Right ventricle myocardium superior (tissue), 1 donor: Measurements from ENCODE around the gene F8A2. TPM values are rescaled to one million over a fixed set of nuclear protein-coding genes. Genes with fewer than 3 reads are reported as not detected.
"Not testable (repeated sequence)": the region's sequence is repeated elsewhere in the genome, so short reads cannot be mapped to it uniquely, and the experiment has no call there.

Source experiments
- ATAC-seq: fragments of 200-7000 bp; cut with Tn5 transposase; one replicate; pipeline ENCODE4 v1.9.1; 2020; ENCODE audit warnings: mild to moderate bottlenecking; ENCODE audit not compliant: poor library complexity
- DNase-seq: peaks from one replicate; pipeline ENCODE4 v3.0.0-alpha.2; 2020
- intact Hi-C: fragments of 100-400 bp; cut with DNase I; formaldehyde crosslinking; loops from one replicate; pipeline ENCODE4 v1.11.2; 2022
- long read RNA-seq: library from polyadenylated mRNA; unstranded; transcript quantifications from one replicate; pipeline ENCODE4 v2.0.0, GENCODE V29; 2021
- microRNA-seq: library from miRNA; unstranded; fragments of <30 nt; microRNA quantifications from one replicate; pipeline ENCODE4 v1.2.0, GENCODE V29; 2020
- total RNA-seq: library from RNA; stranded (reverse); fragmentation: NEBNext Ultra II Directional; extraction: Animal tissue kit (Norgen Biotek cat#: 25700); gene quantifications from one replicate; pipeline ENCODE4 v1.2.1, GENCODE V29; 2021
- donor health status: DM: no; HTN: yes; CAD: no; lungs with severe emphysema.

Gene F8A2
- total RNA-seq, result not detected
- long read RNA-seq, result 0 reads

DNA sequence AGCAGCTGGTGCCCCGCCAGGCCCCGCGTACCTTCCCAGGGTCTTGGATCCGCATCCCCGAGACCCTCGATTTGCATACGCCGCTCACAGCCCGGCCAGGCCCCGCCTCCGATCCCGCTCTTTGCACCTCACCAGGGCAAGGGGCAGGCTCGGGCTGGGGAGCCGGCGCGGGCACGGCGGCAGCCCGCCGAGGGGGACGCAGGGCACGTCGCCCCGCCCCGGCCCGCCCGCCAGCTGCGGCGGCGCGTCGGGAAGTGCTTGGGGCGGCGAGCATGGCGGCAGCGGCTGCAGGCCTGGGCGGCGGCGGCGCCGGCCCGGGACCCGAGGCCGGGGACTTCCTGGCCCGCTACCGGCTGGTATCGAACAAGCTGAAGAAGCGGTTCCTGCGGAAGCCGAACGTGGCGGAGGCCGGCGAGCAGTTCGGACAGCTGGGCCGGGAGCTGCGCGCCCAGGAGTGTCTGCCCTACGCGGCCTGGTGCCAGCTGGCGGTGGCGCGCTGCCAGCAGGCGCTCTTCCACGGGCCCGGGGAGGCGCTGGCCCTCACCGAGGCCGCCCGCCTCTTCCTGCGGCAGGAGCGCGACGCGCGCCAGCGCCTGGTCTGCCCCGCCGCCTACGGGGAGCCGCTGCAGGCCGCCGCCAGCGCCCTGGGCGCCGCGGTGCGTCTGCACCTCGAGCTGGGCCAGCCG is at the start of gene F8A2:
TSS of gene F8A2 (plus strand) at position 253 of the 686 bp plus-strand sequence. CDS start at position 273, 20 bp downstream.
- intact Hi-C loops, DNase-seq: not testable (repeated sequence)
- ATAC-seq, result peak; percentile 94

DNA sequence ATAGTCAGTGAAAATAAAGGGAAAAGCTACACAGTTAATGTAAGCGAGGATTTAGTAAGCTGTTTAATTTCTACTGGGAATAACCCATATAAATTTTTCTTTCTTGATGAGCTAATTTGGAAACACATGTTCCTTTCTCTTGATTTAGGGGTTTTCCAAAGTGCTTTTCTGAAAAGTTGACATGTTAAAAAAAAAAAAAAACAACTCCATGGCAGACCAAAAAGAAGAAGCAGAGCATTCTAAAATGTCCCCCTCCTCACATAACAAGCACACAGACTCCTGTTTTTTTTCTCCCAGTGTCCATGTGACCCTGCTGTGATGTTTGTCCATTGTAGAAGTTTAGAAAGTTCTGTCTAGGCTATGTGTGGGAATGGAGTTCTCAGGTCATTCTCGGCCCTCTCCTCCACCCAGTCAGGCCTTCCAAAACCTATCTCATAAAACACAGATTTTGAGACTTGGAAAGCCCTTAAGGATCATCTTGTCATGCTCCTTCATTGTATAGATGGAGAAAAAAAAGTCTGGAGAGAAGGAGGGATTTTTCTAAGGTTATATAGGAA is 48.3 kb upstream of the F8A2 start:
- intact Hi-C loops, result no loop called here
- ATAC-seq (peak; percentile 31), DNase-seq (no peak)

GRCh38 chrX:155334486-155335336 is 47.2 kb upstream of the F8A2 start, which contains the start of gene CLIC2:
CLIC2 (minus strand) TSS chrX:155334614; CDS start chrX:155334427, 187 bp downstream.
- ATAC-seq, result peak; percentile 85

GRCh38 chrX:155335337-155335712 is 46.6 kb upstream of the F8A2 start:
- ATAC-seq, intact Hi-C loops, DNase-seq: not testable (repeated sequence)

More at GRCh38 chrX:155334486-155335336, 47.2 kb upstream of the F8A2 start, which contains the start of gene CLIC2:
- intact Hi-C loops, result no loop called here
- peak; percentile 41 for DNase-seq

DNA sequence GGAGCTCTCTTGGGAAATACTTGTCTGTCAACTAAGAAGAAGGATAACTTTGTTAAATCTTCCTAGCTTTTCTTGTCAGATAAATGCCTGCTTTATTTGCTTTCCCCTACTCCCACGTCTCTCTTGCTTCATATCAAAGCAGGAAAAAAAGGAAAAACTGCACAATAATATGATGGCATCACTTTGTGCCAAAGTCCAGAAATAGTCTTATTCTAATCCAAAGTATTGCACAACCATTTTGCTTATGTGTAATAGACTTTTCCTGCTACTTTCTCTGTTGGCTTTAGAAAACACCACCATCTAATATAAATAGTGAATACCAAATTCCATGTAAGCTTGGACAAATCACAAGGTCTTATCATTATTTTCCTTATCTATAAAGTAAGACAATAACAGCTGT is 36.2 kb upstream of the F8A2 start:
- ATAC-seq, DNase-seq, intact Hi-C loops: not testable (repeated sequence)

DNA sequence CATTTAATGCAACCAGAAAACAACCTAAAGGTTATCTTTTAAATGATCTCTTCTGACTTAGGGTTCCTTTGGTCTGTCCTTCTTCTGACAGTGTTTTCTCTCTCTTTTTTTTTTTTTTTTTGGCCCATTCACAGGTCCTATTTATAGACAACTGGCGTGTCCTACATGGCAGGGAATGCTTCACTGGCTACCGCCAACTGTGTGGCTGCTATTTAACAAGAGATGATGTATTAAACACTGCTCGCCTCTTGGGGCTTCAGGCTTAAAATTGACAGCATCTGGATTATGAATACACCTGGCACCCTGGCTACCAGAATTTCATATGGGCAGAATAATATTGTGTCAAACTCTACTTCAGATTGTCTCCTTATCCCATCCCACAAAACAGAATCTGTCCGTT is 32.4 kb upstream of the F8A2 start:
- DNase-seq, intact Hi-C loops: not testable (repeated sequence)
- peak; percentile 71 for ATAC-seq

DNA sequence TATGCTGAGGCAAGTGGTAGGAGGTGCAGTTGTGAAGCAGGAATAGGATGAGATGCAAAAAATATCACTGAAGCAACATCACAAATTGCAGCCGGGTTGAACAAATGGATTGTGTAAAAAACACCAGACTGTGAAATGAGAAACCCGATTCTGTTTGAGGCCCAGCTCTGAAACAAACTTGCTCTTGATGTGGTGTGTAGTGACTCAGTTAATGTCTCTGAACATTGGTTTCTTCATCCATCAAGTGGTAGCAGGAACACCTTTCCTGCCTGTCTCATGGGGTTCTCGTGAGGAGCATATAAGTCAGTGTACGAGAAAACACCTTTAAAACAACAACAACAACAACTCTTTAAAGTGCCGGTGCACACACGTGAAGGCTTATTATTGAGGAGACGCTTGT is 18.2 kb upstream of the F8A2 start:
- ATAC-seq, intact Hi-C loops, DNase-seq: not testable (repeated sequence)

- ATAC-seq, intact Hi-C loops, DNase-seq: not testable (repeated sequence)
Measured at GRCh38 chrX:155373777-155374458, 8.0 kb upstream of the F8A2 start.

DNA sequence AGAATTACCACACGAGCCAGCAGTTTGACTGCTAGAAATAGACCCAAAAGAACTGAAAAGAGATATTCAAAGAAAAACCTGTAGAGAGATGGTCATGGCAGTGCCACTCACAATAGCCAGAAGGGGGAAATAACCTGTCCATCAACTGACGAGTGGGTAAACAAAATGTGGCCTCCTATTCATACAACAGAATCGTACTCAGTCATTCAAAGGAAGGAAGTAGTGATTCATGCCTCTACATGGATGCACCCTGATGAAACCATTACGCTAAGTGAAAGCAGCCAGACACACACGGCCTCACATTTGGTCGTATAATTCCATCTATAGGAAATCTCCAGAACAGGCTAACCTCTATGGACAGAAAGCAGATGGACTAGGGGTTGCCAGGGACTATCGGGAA is 2.1 kb upstream of the F8A2 start:
- DNase-seq, ATAC-seq, intact Hi-C loops: not testable (repeated sequence)

DNA sequence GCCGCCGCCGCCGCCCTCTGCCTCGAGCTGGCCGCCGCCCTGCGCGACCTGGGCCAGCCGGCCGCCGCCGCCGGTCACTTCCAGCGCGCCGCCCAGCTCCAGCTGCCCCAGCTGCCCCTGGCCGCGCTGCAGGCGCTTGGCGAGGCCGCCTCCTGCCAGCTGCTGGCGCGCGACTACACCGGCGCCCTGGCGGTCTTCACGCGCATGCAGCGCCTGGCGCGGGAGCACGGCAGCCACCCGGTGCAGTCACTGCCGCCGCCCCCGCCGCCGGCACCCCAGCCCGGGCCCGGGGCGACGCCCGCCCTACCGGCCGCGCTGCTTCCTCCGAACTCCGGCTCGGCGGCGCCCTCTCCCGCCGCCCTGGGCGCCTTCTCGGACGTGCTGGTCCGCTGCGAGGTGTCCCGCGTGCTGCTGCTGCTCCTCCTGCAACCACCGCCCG is 653 bp downstream of the F8A2 start:
- peak; percentile 75 for ATAC-seq
- DNase-seq, intact Hi-C loops: not testable (repeated sequence)

DNA sequence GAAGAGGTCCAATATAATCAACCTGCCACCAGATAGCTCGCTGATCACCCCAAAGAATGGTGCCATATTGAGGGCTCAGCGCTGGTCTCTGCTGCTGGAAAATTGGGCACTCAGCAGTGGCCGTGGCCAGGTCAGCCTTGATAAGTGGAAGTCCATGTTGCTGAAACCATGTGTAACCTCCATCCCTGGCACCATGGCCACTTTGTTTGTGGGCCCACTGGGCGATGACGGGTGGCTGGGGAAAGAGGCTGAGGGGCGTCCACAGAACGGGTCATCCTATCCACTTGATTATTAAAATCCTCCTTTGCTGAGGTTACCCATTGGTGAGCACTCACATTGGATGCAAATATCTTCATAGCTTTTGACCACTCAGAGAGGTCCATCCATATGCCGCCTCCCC is 7.7 kb downstream of the F8A2 start:
- DNase-seq, result no peak
- intact Hi-C loops, result no loop called here
- no peak for ATAC-seq

DNA sequence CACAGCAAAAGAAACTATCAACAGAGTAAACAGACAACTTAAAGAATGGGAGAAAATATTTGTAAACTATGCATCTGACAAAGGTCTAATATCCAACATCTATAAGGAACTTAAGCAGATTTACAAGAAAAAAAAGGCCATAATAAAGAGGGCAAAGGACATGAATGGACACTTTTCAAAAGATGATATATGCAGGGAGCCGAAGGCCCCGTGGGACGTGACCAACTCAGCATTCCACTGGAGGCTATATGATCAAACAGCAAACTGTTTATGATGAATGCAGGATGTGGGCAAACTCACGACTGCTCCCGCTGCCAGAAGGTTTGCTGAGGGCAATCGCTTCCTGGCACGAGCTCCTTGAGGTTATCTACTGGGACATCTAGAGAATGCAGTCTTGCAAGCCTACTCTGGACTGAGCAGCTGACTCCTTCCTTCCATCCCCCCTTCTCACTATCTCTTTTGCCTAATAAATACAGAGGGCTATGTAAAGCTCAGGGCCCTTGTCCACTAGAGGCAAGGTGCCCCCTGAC is 12.9 kb downstream of the F8A2 start:
- intact Hi-C loops, ATAC-seq, DNase-seq: not testable (repeated sequence)

DNA sequence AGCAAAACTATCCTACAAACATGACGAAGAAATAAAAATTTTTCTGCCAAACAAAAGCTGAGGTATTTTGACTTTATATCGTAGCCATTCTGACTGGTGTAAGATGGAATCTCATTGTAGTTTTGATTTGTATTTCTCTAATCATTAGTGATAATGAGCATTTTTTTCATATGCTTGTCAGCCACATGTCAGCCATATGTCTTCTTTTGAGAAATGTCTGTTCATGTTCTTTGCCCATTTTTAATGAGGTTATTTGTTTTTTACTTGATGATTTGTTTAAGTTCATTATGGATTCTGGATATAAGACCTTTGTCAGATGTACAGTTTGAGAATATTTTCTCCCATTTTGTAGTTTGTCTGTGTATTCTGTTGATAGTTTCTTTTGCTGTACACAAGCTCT is 24.5 kb downstream of the F8A2 start:
- intact Hi-C loops, result no loop called here
- ATAC-seq, result no peak
- DNase-seq, result no peak

GRCh38 chrX:155417769-155418168 is 35.9 kb downstream of the F8A2 start:
- ATAC-seq (no peak), DNase-seq (no peak)
- intact Hi-C loops, result no loop called here

Small RNA genes within 50 kb of the gene (microRNA-seq; reads per million reads assigned to microRNA genes)
- gene MIR1184-2, result not detected

Other genes starting within 250 kb of the F8A2 start
- 72.7 TPM for gene VBP1, start 165.6 kb upstream of the F8A2 start, total RNA-seq
- not detected for gene RAB39B, start 117.6 kb upstream of the F8A2 start, total RNA-seq
- 10.7 TPM for gene CLIC2, start 47.5 kb upstream of the F8A2 start, total RNA-seq
- gene F8A3, start 76.5 kb downstream of the F8A2 start, total RNA-seq, result not detected
- gene SPRY3, start 230.5 kb downstream of the F8A2 start, total RNA-seq, result 0.83 TPM
- 38.8 TPM for gene TMLHE, start 230.9 kb downstream of the F8A2 start, total RNA-seq